Activated CD4-positive, alpha-beta T cell treated with anti-CD3 and anti-CD28 coated beads for 1 hour (primary cell): ENCODE results near the gene F11R.
"Not testable (repeated sequence)": the region's sequence is repeated elsewhere in the genome, so short reads cannot be mapped to it uniquely, and the experiment has no call there.

Experiments
- DNase-seq: peaks from one replicate; pipeline ENCODE4 v3.0.0-alpha.2; 2020

F11R gene

GRCh38 chr1:161020509-161021164 is at the start of gene F11R:
F11R (minus strand) TSS chr1:161021152; CDS start chr1:161021073, 79 bp downstream.
- no peak for DNase-seq

GRCh38 chr1:161069731-161070270 is 48.8 kb upstream of the F11R start, which contains the start of gene ARHGAP30:
ARHGAP30 (minus strand) TSS chr1:161069891; CDS start chr1:161069624, 267 bp downstream.
- DNase-seq: peak; percentile 70

GRCh38 chr1:161069241-161069640 is 48.3 kb upstream of the F11R start:
- no peak for DNase-seq

- peak; percentile 67 for DNase-seq
Observed at GRCh38 chr1:161068306-161069234, 47.6 kb upstream of the F11R start.

GRCh38 chr1:161066694-161067093 is 45.7 kb upstream of the F11R start:
- no peak for DNase-seq

- not testable (repeated sequence) for DNase-seq
Observed at GRCh38 chr1:161065681-161066080, 44.7 kb upstream of the F11R start.

- DNase-seq: not testable (repeated sequence)
Observed at GRCh38 chr1:161063936-161064335, 43.0 kb upstream of the F11R start.

GRCh38 chr1:161061419-161061818 is 40.5 kb upstream of the F11R start:
- no peak for DNase-seq

- no peak for DNase-seq
Observed at GRCh38 chr1:161059293-161059692, 38.3 kb upstream of the F11R start.

- DNase-seq: no peak
Observed at GRCh38 chr1:161054805-161055204, 33.9 kb upstream of the F11R start.

- no peak for DNase-seq
Observed at GRCh38 chr1:161054232-161054631, 33.3 kb upstream of the F11R start.

GRCh38 chr1:161052899-161053298 is 31.9 kb upstream of the F11R start:
- no peak for DNase-seq

- DNase-seq: no peak
Observed at GRCh38 chr1:161051219-161051618, 30.3 kb upstream of the F11R start.

GRCh38 chr1:161048949-161049722 is 28.2 kb upstream of the F11R start:
- no peak for DNase-seq

- no peak for DNase-seq
Observed at GRCh38 chr1:161047436-161048420, 26.8 kb upstream of the F11R start.

- DNase-seq: no peak
Observed at GRCh38 chr1:161046605-161047228, 25.8 kb upstream of the F11R start.

GRCh38 chr1:161045736-161046604 is 25.0 kb upstream of the F11R start, which contains the start of gene USF1:
USF1 (minus strand) TSS chr1:161045977; CDS start chr1:161043275, 2,702 bp downstream.
- DNase-seq: peak; percentile 89

- DNase-seq: peak; percentile 41
Observed at GRCh38 chr1:161044908-161045735, 24.2 kb upstream of the F11R start.

- DNase-seq: no peak
Observed at GRCh38 chr1:161044535-161044907, 23.6 kb upstream of the F11R start.
